Measurements from ENCODE around the gene BBS10.
"Not testable (repeated sequence)": the region's sequence is repeated elsewhere in the genome, so short reads cannot be mapped to it uniquely, and the experiment has no call there.

BBS10 gene

GRCh38 chr12:76346236-76346635 lies 2.0 kb downstream of the BBS10 start:
- peaks cover 39% of the 10 kb centered on the region for H3K4me1 Mint-ChIP-seq
- no peaks in the 10 kb centered on the region for H3K9me3 Mint-ChIP-seq
- H3K4me3 Mint-ChIP-seq, result no peak overlapping the region
- no peak for DNase-seq
- ATAC-seq, result no peak
- no peaks in the 10 kb centered on the region for H3K27me3 Mint-ChIP-seq
- H3K27ac Mint-ChIP-seq, result no peak overlapping the region

- no peak overlapping the region for H3K27ac Mint-ChIP-seq
- no peak overlapping the region for H3K4me3 Mint-ChIP-seq
- DNase-seq (no peak), ATAC-seq (no peak)
- no peaks in the 10 kb centered on the region for H3K9me3 Mint-ChIP-seq
- peaks cover 39% of the 10 kb centered on the region for H3K4me1 Mint-ChIP-seq
- no peaks in the 10 kb centered on the region for H3K27me3 Mint-ChIP-seq
These were observed 2.6 kb downstream of the BBS10 start for GRCh38 chr12:76345569-76345968.

GRCh38 chr12:76341436-76342030 lies 6.7 kb downstream of the BBS10 start:
- H3K4me3 Mint-ChIP-seq, result no peak overlapping the region
- ATAC-seq (no peak), DNase-seq (no peak)
- H3K4me1 Mint-ChIP-seq, result peaks cover 17% of the 10 kb centered on the region
- H3K27ac Mint-ChIP-seq, result no peak overlapping the region
- no peaks in the 10 kb centered on the region for H3K9me3 Mint-ChIP-seq
- no peaks in the 10 kb centered on the region for H3K27me3 Mint-ChIP-seq

- ATAC-seq (no peak), DNase-seq (no peak)
- Mint-ChIP-seq H3K9me3 (no peaks in the 10 kb centered on the region), H3K4me3 (no peak overlapping the region), H3K4me1 (peaks cover 11% of the 10 kb centered on the region), H3K27me3 (no peaks in the 10 kb centered on the region), H3K27ac (no peak overlapping the region)
These were observed 7.4 kb downstream of the BBS10 start for GRCh38 chr12:76340680-76341435.

GRCh38 chr12:76337583-76337982 lies 10.6 kb downstream of the BBS10 start:
- no peak for DNase-seq
- no peak for ATAC-seq
- Mint-ChIP-seq H3K27me3 (peaks cover 16% of the 10 kb centered on the region), H3K4me1 (peaks cover 5% of the 10 kb centered on the region), H3K27ac (no peak overlapping the region), H3K9me3 (no peaks in the 10 kb centered on the region), H3K4me3 (no peak overlapping the region)

- no peak for ATAC-seq
- peaks cover 27% of the 10 kb centered on the region for H3K27me3 Mint-ChIP-seq
- no peak overlapping the region for H3K4me3 Mint-ChIP-seq
- no peaks in the 10 kb centered on the region for H3K4me1 Mint-ChIP-seq
- no peak overlapping the region for H3K27ac Mint-ChIP-seq
- H3K9me3 Mint-ChIP-seq, result no peaks in the 10 kb centered on the region
- DNase-seq, result no peak
These were observed 15.6 kb downstream of the BBS10 start for GRCh38 chr12:76332606-76333005.

- Mint-ChIP-seq H3K4me3 (no peak overlapping the region), H3K9me3 (no peaks in the 10 kb centered on the region), H3K27ac (no peak overlapping the region), H3K4me1 (no peaks in the 10 kb centered on the region), H3K27me3 (peaks cover 27% of the 10 kb centered on the region)
- ATAC-seq, result no peak
- no peak for DNase-seq
These were observed 18.6 kb downstream of the BBS10 start for GRCh38 chr12:76329606-76330005.

GRCh38 chr12:76329159-76329558 lies 19.1 kb downstream of the BBS10 start:
- Mint-ChIP-seq H3K4me1 (no peaks in the 10 kb centered on the region), H3K27ac (no peak overlapping the region), H3K27me3 (peaks cover 27% of the 10 kb centered on the region), H3K9me3 (no peaks in the 10 kb centered on the region), H3K4me3 (no peak overlapping the region)
- ATAC-seq (no peak), DNase-seq (no peak)

- H3K27ac Mint-ChIP-seq, DNase-seq, H3K4me3 Mint-ChIP-seq, H3K9me3 Mint-ChIP-seq, ATAC-seq, H3K4me1 Mint-ChIP-seq: not testable (repeated sequence)
- peaks cover 29% of the 10 kb centered on the region for H3K27me3 Mint-ChIP-seq
These were observed 28.5 kb downstream of the BBS10 start for GRCh38 chr12:76319595-76320319.

- DNase-seq (no peak), ATAC-seq (no peak)
- Mint-ChIP-seq H3K4me1 (no peaks in the 10 kb centered on the region), H3K4me3 (no peak overlapping the region), H3K27me3 (peaks cover 29% of the 10 kb centered on the region), H3K27ac (no peak overlapping the region), H3K9me3 (no peaks in the 10 kb centered on the region)
These were observed 29.2 kb downstream of the BBS10 start for GRCh38 chr12:76318773-76319594.

GRCh38 chr12:76317976-76318375 lies 30.2 kb downstream of the BBS10 start:
- no peak overlapping the region for H3K4me3 Mint-ChIP-seq
- no peak overlapping the region for H3K27ac Mint-ChIP-seq
- H3K27me3 Mint-ChIP-seq, result peaks cover 27% of the 10 kb centered on the region
- ATAC-seq, result no peak
- H3K9me3 Mint-ChIP-seq, result no peaks in the 10 kb centered on the region
- no peaks in the 10 kb centered on the region for H3K4me1 Mint-ChIP-seq
- no peak for DNase-seq

- ATAC-seq (no peak), DNase-seq (no peak)
- no peaks in the 10 kb centered on the region for H3K9me3 Mint-ChIP-seq
- H3K4me3 Mint-ChIP-seq, result no peak overlapping the region
- no peak overlapping the region for H3K27ac Mint-ChIP-seq
- H3K27me3 Mint-ChIP-seq, result peaks cover 23% of the 10 kb centered on the region
- H3K4me1 Mint-ChIP-seq, result no peaks in the 10 kb centered on the region
These were observed 31.7 kb downstream of the BBS10 start for GRCh38 chr12:76316468-76316867.

- ATAC-seq, result no peak
- no peaks in the 10 kb centered on the region for H3K9me3 Mint-ChIP-seq
- no peak overlapping the region for H3K27ac Mint-ChIP-seq
- H3K4me1 Mint-ChIP-seq, result no peaks in the 10 kb centered on the region
- no peak overlapping the region for H3K4me3 Mint-ChIP-seq
- peaks cover 23% of the 10 kb centered on the region for H3K27me3 Mint-ChIP-seq
- no peak for DNase-seq
These were observed 34.9 kb downstream of the BBS10 start for GRCh38 chr12:76313299-76313698.

- H3K27ac Mint-ChIP-seq, result no peak overlapping the region
- H3K27me3 Mint-ChIP-seq, result peaks cover 24% of the 10 kb centered on the region
- DNase-seq (no peak), ATAC-seq (no peak)
- H3K9me3 Mint-ChIP-seq, result no peaks in the 10 kb centered on the region
- no peaks in the 10 kb centered on the region for H3K4me1 Mint-ChIP-seq
- H3K4me3 Mint-ChIP-seq, result no peak overlapping the region
These were observed 35.9 kb downstream of the BBS10 start for GRCh38 chr12:76312315-76312714.

GRCh38 chr12:76311796-76312195 lies 36.4 kb downstream of the BBS10 start:
- H3K9me3 Mint-ChIP-seq, result no peaks in the 10 kb centered on the region
- DNase-seq (no peak), ATAC-seq (no peak)
- H3K27ac Mint-ChIP-seq, result no peak overlapping the region
- H3K4me1 Mint-ChIP-seq, result no peaks in the 10 kb centered on the region
- peaks cover 29% of the 10 kb centered on the region for H3K27me3 Mint-ChIP-seq
- H3K4me3 Mint-ChIP-seq, result no peak overlapping the region
